SU-DHL-6 (cell line): Measurements from ENCODE around the gene CCDC83.

Experiments used
- CTCF ChIP-seq: fragments of 200-600 bp; sonication (generic); IDR thresholded peaks from one replicate; pipeline ENCODE4 v1.5.1; 2017; ENCODE audit warnings: antibody characterized with exemption, mild to moderate bottlenecking, low read length, moderate library complexity; ENCODE audit not compliant: insufficient read depth, poor library complexity, severe bottlenecking
- EZH2phosphoT487 ChIP-seq: fragments of 200-600 bp; sonication (generic), shearing (Covaris generic); conservative IDR thresholded peaks from 2 replicates; pipeline ENCODE4 v1.6.1; 2018; ENCODE audit warnings: mild to moderate bottlenecking, antibody characterized with exemption, low read length, moderate library complexity, mixed read lengths

- no peak for TF ChIP-seq CTCF
- no peak for TF ChIP-seq EZH2phosphoT487
These were observed 7.2 kb upstream of the CCDC83 start for GRCh38 chr11:85848006-85848405.
